Measurements from ENCODE around the gene MGAT4A.

MGAT4A gene

GRCh38 chr2:98773169-98773568 is 42.2 kb upstream of the MGAT4A start:
- TF ChIP-seq POU2F2 (IDR thresholded peaks at IDR 0.05; ENCODE audit: low read depth, low read length) (no peak), PAX5 (IDR thresholded peaks at IDR 0.05; ENCODE audit: insufficient read depth, low read length, severe bottlenecking) (no peak), TAF1 (IDR thresholded peaks at IDR 0.05; ENCODE audit: low read depth, low read length) (no peak), SPI1 (IDR thresholded peaks at IDR 0.05; ENCODE audit: low read depth, low read length) (no peak), POLR2A (IDR thresholded peaks at IDR 0.05; ENCODE audit: low read depth, low read length) (no peak), POLR2AphosphoS5 (IDR thresholded peaks at IDR 0.05; ENCODE audit: low read depth, low read length) (no peak)
- FAIRE-seq (no peak), DNase-seq (ENCODE audit: insufficient read length, low spot score) (no peak)

- TF ChIP-seq POU2F2 (IDR thresholded peaks at IDR 0.05; ENCODE audit: low read depth, low read length) (no peak), POLR2AphosphoS5 (IDR thresholded peaks at IDR 0.05; ENCODE audit: low read depth, low read length) (no peak), POLR2A (IDR thresholded peaks at IDR 0.05; ENCODE audit: low read depth, low read length) (no peak), TAF1 (IDR thresholded peaks at IDR 0.05; ENCODE audit: low read depth, low read length) (no peak), SPI1 (IDR thresholded peaks at IDR 0.05; ENCODE audit: low read depth, low read length) (no peak), PAX5 (IDR thresholded peaks at IDR 0.05; ENCODE audit: insufficient read depth, low read length, severe bottlenecking) (no peak)
- DNase-seq (ENCODE audit: insufficient read length, low spot score) = no peak
- no peak for FAIRE-seq
Observed at GRCh38 chr2:98772536-98772935, 41.6 kb upstream of the MGAT4A start.

GRCh38 chr2:98771721-98772524 is 41.0 kb upstream of the MGAT4A start:
- FAIRE-seq (peak; percentile 80), DNase-seq (ENCODE audit: insufficient read length, low spot score) (no peak)
- TF ChIP-seq POLR2A (IDR thresholded peaks at IDR 0.05; ENCODE audit: low read depth, low read length) (0 out of 2 replicates have a peak, but pooled peaks have one; percentile 18), POLR2AphosphoS5 (IDR thresholded peaks at IDR 0.05; ENCODE audit: low read depth, low read length) (no peak), POU2F2 (IDR thresholded peaks at IDR 0.05; ENCODE audit: low read depth, low read length) (no peak), SPI1 (IDR thresholded peaks at IDR 0.05; ENCODE audit: low read depth, low read length) (peak; percentile 37; the same call in 1 of the 2 replicates), TAF1 (IDR thresholded peaks at IDR 0.05; ENCODE audit: low read depth, low read length) (0 out of 2 replicates have a peak, but pooled peaks have one; percentile 12)

- FAIRE-seq = no peak
- TF ChIP-seq POU2F2 (IDR thresholded peaks at IDR 0.05; ENCODE audit: low read depth, low read length) (no peak), TAF1 (IDR thresholded peaks at IDR 0.05; ENCODE audit: low read depth, low read length) (no peak), POLR2A (IDR thresholded peaks at IDR 0.05; ENCODE audit: low read depth, low read length) (no peak), SPI1 (IDR thresholded peaks at IDR 0.05; ENCODE audit: low read depth, low read length) (no peak)
- no peak for DNase-seq (ENCODE audit: insufficient read length, low spot score)
Observed at GRCh38 chr2:98771264-98771663, 40.3 kb upstream of the MGAT4A start.

GRCh38 chr2:98769784-98770183 is 38.9 kb upstream of the MGAT4A start:
- FAIRE-seq = no peak
- DNase-seq (ENCODE audit: insufficient read length, low spot score) = no peak
- TF ChIP-seq SPI1 (IDR thresholded peaks at IDR 0.05; ENCODE audit: low read depth, low read length) (no peak), TAF1 (IDR thresholded peaks at IDR 0.05; ENCODE audit: low read depth, low read length) (no peak), POU2F2 (IDR thresholded peaks at IDR 0.05; ENCODE audit: low read depth, low read length) (no peak), POLR2A (IDR thresholded peaks at IDR 0.05; ENCODE audit: low read depth, low read length) (no peak), PAX5 (IDR thresholded peaks at IDR 0.05; ENCODE audit: insufficient read depth, low read length, severe bottlenecking) (no peak), POLR2AphosphoS5 (IDR thresholded peaks at IDR 0.05; ENCODE audit: low read depth, low read length) (no peak)

- FAIRE-seq = no peak
- DNase-seq (ENCODE audit: insufficient read length, low spot score) = no peak
- TF ChIP-seq POU2F2 (IDR thresholded peaks at IDR 0.05; ENCODE audit: low read depth, low read length) = no peak
- TF ChIP-seq PAX5 (IDR thresholded peaks at IDR 0.05; ENCODE audit: insufficient read depth, low read length, severe bottlenecking) = no peak
- no peak for TF ChIP-seq SPI1 (IDR thresholded peaks at IDR 0.05; ENCODE audit: low read depth, low read length)
Observed at GRCh38 chr2:98769114-98769476, 38.2 kb upstream of the MGAT4A start.

GRCh38 chr2:98768384-98769113 is 37.6 kb upstream of the MGAT4A start:
- DNase-seq (ENCODE audit: insufficient read length, low spot score) (no peak), FAIRE-seq (no peak)
- TF ChIP-seq TAF1 (IDR thresholded peaks at IDR 0.05; ENCODE audit: low read depth, low read length) = no peak
- TF ChIP-seq PAX5 (IDR thresholded peaks at IDR 0.05; ENCODE audit: insufficient read depth, low read length, severe bottlenecking) = no peak
- TF ChIP-seq POLR2AphosphoS5 (IDR thresholded peaks at IDR 0.05; ENCODE audit: low read depth, low read length) = no peak
- no peak for TF ChIP-seq POLR2A (IDR thresholded peaks at IDR 0.05; ENCODE audit: low read depth, low read length)
- TF ChIP-seq SPI1 (IDR thresholded peaks at IDR 0.05; ENCODE audit: low read depth, low read length) = no peak
- no peak for TF ChIP-seq POU2F2 (IDR thresholded peaks at IDR 0.05; ENCODE audit: low read depth, low read length)

GRCh38 chr2:98764499-98764898 is 33.6 kb upstream of the MGAT4A start:
- FAIRE-seq = no peak
- TF ChIP-seq PAX5 (IDR thresholded peaks at IDR 0.05; ENCODE audit: insufficient read depth, low read length, severe bottlenecking) = no peak
- TF ChIP-seq POU2F2 (IDR thresholded peaks at IDR 0.05; ENCODE audit: low read depth, low read length) = no peak
- no peak for TF ChIP-seq POLR2AphosphoS5 (IDR thresholded peaks at IDR 0.05; ENCODE audit: low read depth, low read length)
- no peak for TF ChIP-seq TAF1 (IDR thresholded peaks at IDR 0.05; ENCODE audit: low read depth, low read length)
- no peak for TF ChIP-seq POLR2A (IDR thresholded peaks at IDR 0.05; ENCODE audit: low read depth, low read length)
- no peak for TF ChIP-seq SPI1 (IDR thresholded peaks at IDR 0.05; ENCODE audit: low read depth, low read length)
- DNase-seq (ENCODE audit: insufficient read length, low spot score) = no peak

GRCh38 chr2:98763209-98763951 is 32.4 kb upstream of the MGAT4A start:
- no peak for TF ChIP-seq POLR2A (IDR thresholded peaks at IDR 0.05; ENCODE audit: low read depth, low read length)
- no peak for TF ChIP-seq PAX5 (IDR thresholded peaks at IDR 0.05; ENCODE audit: insufficient read depth, low read length, severe bottlenecking)
- no peak for TF ChIP-seq TAF1 (IDR thresholded peaks at IDR 0.05; ENCODE audit: low read depth, low read length)
- TF ChIP-seq POLR2AphosphoS5 (IDR thresholded peaks at IDR 0.05; ENCODE audit: low read depth, low read length) = no peak
- FAIRE-seq (no peak), DNase-seq (ENCODE audit: insufficient read length, low spot score) (no peak)

All from GM12891 (cell line).